Bronchial epithelial cell (primary cell): ENCODE results near the gene FGGY. TPM values are rescaled to one million over a fixed set of nuclear protein-coding genes. Genes with fewer than 3 reads are reported as not detected.

Source experiments
- DNase-seq: peaks from one replicate; pipeline ENCODE4 v3.0.0-alpha.2; 2010; ENCODE audit warnings: low read depth
- FAIRE-seq: peaks from 2 replicates; lab custom pipeline; 2011; peaks lifted over from hg19 to GRCh38; lab: Jason Lieb, UNC
- H3K27me3 ChIP-seq: 2 replicates; pipeline ENCODE4 v1.5.1; 2011; ENCODE audit warnings: low read length; ENCODE audit not compliant: control insufficient read depth, insufficient read depth
- H3K36me3 ChIP-seq: 2 replicates; pipeline ENCODE4 v1.5.1; 2011; ENCODE audit warnings: low read length; ENCODE audit not compliant: control insufficient read depth, insufficient read depth
- H3K4me3 ChIP-seq: 2 replicates; pipeline ENCODE4 v1.5.1; 2011; ENCODE audit warnings: mild to moderate bottlenecking, low read depth, low read length, control low read depth
- total RNA-seq: library from RNA; depleted of rRNA; stranded (reverse); fragments of >200 nt; gene quantifications from 2 replicates; pipeline ENCODE4 v1.2.1, GENCODE V29; 2014
- TF ChIP-seq, protein P1 (sequence below): IDR thresholded peaks from 2 replicates; pipeline ENCODE4 v1.5.1; 2011; ENCODE audit warnings: mild to moderate bottlenecking, moderate library complexity, low read length, control low read depth, inconsistent platforms; ENCODE audit not compliant: insufficient read depth, severe bottlenecking

The FGGY gene
- total RNA-seq, 1 donor from 2014 or later: 20.0 TPM

DNA sequence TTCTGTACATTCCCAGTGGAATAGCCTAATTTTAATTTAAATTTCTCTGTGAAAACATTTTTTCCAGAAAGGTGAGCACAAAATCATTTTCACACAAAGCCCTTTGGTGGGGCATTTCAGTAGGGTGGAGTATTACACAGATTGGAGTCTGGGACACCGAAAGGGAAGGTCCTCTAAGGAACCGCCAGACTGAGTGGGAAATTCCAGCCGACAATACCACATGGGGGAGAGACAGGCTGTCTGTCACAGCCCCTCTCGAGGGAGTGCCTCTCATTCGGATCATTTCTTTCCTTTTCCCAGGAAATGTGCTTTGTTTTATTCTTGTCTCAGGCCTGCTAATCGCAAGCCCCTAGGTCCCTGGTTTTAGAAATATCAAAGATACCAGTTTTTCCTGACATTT, 367.3 kb downstream of the FGGY start:
- no peak for DNase-seq
- no peaks in the 10 kb centered on the region for H3K27me3 ChIP-seq
- no peak overlapping the region for H3K4me3 ChIP-seq
- TF ChIP-seq, protein P1, sequence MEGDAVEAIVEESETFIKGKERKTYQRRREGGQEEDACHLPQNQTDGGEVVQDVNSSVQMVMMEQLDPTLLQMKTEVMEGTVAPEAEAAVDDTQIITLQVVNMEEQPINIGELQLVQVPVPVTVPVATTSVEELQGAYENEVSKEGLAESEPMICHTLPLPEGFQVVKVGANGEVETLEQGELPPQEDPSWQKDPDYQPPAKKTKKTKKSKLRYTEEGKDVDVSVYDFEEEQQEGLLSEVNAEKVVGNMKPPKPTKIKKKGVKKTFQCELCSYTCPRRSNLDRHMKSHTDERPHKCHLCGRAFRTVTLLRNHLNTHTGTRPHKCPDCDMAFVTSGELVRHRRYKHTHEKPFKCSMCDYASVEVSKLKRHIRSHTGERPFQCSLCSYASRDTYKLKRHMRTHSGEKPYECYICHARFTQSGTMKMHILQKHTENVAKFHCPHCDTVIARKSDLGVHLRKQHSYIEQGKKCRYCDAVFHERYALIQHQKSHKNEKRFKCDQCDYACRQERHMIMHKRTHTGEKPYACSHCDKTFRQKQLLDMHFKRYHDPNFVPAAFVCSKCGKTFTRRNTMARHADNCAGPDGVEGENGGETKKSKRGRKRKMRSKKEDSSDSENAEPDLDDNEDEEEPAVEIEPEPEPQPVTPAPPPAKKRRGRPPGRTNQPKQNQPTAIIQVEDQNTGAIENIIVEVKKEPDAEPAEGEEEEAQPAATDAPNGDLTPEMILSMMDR: no peak
- H3K36me3 ChIP-seq: no peaks in the 10 kb centered on the region
- no peak for FAIRE-seq

DNA sequence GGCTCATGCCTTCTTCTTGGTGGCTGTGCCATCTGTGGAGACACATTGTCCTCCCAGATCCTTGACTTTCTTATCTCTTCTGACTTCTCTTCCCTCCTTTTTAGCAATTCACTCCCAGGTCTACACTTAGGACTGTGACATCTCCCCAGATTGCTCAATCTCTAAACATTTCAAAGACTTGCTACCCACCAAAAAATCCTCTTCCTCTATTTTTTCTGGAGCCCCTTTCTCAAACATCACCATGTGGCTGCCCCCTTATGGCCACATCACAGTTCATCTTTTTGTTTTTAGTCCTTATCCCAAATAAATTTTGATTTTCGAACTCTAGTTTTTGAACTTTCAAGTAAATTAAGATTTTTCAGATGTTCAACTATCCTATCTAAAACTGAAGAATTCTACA, 369.2 kb downstream of the FGGY start:
- no peak for FAIRE-seq
- DNase-seq: no peak
- TF ChIP-seq, protein P1: no peak
- Histone ChIP-seq H3K27me3 (no peaks in the 10 kb centered on the region), H3K4me3 (no peak overlapping the region), H3K36me3 (no peaks in the 10 kb centered on the region)

DNA sequence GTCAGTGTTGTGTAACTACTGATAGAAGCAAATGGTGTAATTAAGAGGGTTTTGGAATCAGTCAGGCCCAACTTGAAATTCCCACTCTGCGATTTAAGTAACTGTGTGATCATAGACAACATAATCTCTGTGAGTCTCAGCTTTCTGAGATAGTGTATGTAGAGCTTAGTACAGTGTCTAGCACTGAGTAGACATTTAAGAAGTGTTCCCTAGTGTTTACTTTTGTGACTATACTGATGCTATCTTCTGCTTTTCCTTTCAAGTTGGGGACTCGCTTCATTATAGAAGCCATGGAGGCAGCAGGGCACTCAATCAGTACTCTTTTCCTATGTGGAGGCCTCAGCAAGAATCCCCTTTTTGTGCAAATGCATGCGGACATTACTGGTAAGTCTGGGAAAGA, 370.1 kb downstream of the FGGY start:
- TF ChIP-seq, protein P1: no peak
- Histone ChIP-seq H3K4me3 (no peak overlapping the region), H3K27me3 (no peaks in the 10 kb centered on the region), H3K36me3 (no peaks in the 10 kb centered on the region)
- FAIRE-seq (no peak), DNase-seq (no peak)

DNA sequence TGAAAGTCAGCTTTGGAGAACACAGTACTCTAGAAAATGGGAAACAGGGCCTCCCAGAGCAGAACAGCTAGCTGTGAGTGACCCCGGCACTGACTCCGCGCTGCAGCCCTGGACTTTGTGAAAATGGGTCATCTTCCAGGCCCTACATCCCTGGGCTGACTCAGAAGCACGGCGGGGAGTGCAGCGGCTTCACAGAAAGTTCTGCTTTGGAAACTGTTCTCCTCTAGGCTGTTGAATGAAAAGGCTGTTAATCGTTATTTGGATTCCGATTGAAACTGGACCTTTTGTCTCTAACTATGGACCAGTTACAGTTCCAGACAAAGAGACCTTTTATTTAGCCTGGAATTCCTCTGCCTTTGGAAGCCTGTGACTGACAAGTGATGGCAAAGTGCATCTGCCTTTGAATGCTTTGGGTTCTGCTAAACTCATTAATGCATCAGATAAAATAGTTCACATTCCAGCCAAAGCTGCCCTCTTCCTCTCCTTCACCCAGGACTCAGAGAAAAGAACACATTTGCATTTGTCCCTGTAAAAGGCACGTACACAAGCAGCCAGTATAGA, 372.9 kb downstream of the FGGY start:
- no peaks in the 10 kb centered on the region for H3K27me3 ChIP-seq
- no peaks in the 10 kb centered on the region for H3K36me3 ChIP-seq
- DNase-seq (no peak), FAIRE-seq (no peak)
- H3K4me3 ChIP-seq: no peak overlapping the region
- TF ChIP-seq, protein P1: no peak

DNA sequence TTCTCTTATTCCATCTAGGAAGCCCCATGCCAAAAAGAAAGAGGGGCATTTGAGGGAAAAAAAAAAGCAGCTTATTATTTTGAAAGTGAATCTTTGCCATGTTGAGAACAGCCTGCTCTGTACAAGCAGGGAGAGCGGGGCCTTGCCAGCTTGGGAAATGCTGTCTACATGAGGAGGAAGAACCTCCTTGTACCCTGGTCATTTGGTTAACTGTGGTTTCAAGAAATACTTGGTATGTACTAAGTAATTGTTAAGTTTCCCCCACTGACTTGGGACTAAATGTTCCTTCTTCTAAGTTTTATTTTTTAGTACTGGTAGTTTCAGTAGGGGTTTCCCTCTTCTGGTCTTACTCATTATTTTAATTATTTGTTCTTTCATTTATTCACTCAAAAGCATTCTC, 373.8 kb downstream of the FGGY start:
- Histone ChIP-seq H3K4me3 (no peak overlapping the region), H3K36me3 (no peaks in the 10 kb centered on the region), H3K27me3 (no peaks in the 10 kb centered on the region)
- DNase-seq (no peak), FAIRE-seq (no peak)
- TF ChIP-seq, protein P1: no peak
